Testis (tissue), 2 donors: Measurements from ENCODE around the gene TNNT2.

Source experiments
- CTCF ChIP-seq, 3 experiments: fragments of 450-650 bp in 2 of 3; fragments of 200-600 bp in 1 of 3; sonication (generic) in 1 of 3; IDR thresholded peaks; one replicate each; pipeline ENCODE4 v1.5.1; 2016 to 2019; ENCODE audit warnings: antibody characterized with exemption in 3 of 3, mild to moderate bottlenecking in 2 of 3, moderate library complexity in 1 of 3
- POLR2A ChIP-seq: fragments of 450-650 bp; IDR thresholded peaks from one replicate; pipeline ENCODE4 v1.6.1; 2017; ENCODE audit warnings: antibody characterized with exemption, mild to moderate bottlenecking, moderate library complexity

GRCh38 chr1:201384406-201384782 is 6.9 kb upstream of the TNNT2 start:
- no peak for TF ChIP-seq CTCF (IDR thresholded peaks at IDR 0.05)
- TF ChIP-seq POLR2A, result no peak
